HFFc6 (cell line): ENCODE data around the gene TMCC2. TPM values are rescaled to one million over a fixed set of nuclear protein-coding genes. Genes with fewer than 3 reads are reported as not detected.

Experiments
- DNase-seq: peaks from one replicate; pipeline ENCODE4 v3.0.0-alpha.2; 2018
- H3K27ac Mint-ChIP-seq: 2 replicates; pipeline ENCODE4 v1.8.0; 2020; ENCODE audit warnings: mild to moderate bottlenecking, mixed read lengths
- H3K27me3 Mint-ChIP-seq: 2 replicates; pipeline ENCODE4 v1.8.0; 2021; ENCODE audit warnings: mild to moderate bottlenecking, moderate library complexity, mixed read lengths; ENCODE audit not compliant: insufficient read depth
- H3K36me3 Mint-ChIP-seq: 2 replicates; pipeline ENCODE4 v1.8.0; 2021; ENCODE audit warnings: low read depth, mixed read lengths
- H3K4me1 Mint-ChIP-seq: 2 replicates; pipeline ENCODE4 v1.8.0; 2020; ENCODE audit warnings: low read depth, mixed read lengths
- H3K4me3 Mint-ChIP-seq: 2 replicates; pipeline ENCODE4 v1.8.0; 2020; ENCODE audit warnings: mild to moderate bottlenecking, moderate library complexity, mixed read lengths
- H3K9me3 Mint-ChIP-seq: 2 replicates; pipeline ENCODE4 v1.8.0; 2020; ENCODE audit warnings: mild to moderate bottlenecking, mixed read lengths
- total RNA-seq, 6 experiments: library from RNA; stranded (reverse); fragmentation: NEBNext Ultra II Directional; extraction: Animal tissue kit (Norgen Biotek cat#: 25700); gene quantifications; 2 replicates in 1 of 6; 3 replicates in 5 of 6; pipeline ENCODE4 v1.2.3, GENCODE V29; 2021
- TF ChIP-seq, protein P1 (sequence below): fragments of 200-600 bp; sonication (generic); IDR thresholded peaks from 2 replicates; pipeline ENCODE4 v1.5.0; 2021; ENCODE audit warnings: antibody characterized with exemption, mild to moderate bottlenecking

The TMCC2 gene
- total RNA-seq, 6 experiments from 2014 or later = 3.4 to 4.2 (median 3.9) TPM

DNA sequence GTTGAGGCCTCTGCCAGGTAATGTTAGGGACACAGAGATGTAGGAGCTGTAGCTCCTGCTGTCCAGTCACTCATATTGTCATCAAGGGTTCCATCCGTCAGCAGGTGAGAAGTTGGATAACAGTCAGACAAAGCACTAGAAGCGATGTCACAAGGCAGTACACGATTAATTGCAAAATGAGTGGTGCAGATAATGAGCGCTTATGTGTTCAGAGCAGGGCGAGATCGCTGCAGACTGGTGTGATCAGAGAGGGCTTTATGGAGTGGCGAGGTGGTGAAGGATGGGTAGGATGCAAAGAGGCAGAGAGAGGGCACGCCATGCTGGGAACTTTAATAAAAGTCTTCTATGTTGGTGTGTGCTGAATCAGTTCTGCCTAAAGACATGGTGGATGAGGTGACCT, 8.8 kb downstream of the TMCC2 start:
- no peak for DNase-seq
- H3K27ac Mint-ChIP-seq = no peak overlapping the region

DNA sequence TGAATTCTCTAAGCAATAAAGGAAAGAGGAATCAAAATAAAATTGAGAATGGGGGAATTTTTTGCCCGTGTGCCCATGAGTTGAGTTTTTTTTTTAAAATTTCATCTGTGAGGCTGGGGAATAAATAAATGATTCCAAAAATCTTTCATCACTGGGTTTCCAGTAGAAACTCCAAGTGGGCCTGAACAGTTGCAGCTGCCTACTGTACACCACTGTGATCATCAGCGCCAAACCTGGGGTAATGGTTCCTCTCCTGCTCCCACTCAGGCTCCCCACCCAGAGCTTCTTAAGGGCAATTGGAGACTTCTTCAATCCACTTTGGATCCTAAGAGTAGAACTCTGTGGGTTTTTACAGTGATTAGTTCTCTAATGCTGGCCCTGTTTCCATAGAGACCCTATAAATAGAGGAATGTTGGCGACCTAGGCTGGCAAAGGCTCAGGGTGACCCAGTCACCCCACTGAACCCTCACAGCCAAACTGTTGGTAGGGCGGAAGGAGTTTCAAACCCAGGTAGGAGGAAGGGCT, 9.3 kb downstream of the TMCC2 start:
- Mint-ChIP-seq H3K9me3 (no peaks in the 10 kb centered on the region), H3K36me3 (no peaks in the 10 kb centered on the region), H3K4me1 (no peaks in the 10 kb centered on the region), H3K27ac (no peak overlapping the region), H3K4me3 (no peak overlapping the region), H3K27me3 (peaks cover 1% of the 10 kb centered on the region; the same call in 1 of the 2 replicates)
- TF ChIP-seq, protein P1, sequence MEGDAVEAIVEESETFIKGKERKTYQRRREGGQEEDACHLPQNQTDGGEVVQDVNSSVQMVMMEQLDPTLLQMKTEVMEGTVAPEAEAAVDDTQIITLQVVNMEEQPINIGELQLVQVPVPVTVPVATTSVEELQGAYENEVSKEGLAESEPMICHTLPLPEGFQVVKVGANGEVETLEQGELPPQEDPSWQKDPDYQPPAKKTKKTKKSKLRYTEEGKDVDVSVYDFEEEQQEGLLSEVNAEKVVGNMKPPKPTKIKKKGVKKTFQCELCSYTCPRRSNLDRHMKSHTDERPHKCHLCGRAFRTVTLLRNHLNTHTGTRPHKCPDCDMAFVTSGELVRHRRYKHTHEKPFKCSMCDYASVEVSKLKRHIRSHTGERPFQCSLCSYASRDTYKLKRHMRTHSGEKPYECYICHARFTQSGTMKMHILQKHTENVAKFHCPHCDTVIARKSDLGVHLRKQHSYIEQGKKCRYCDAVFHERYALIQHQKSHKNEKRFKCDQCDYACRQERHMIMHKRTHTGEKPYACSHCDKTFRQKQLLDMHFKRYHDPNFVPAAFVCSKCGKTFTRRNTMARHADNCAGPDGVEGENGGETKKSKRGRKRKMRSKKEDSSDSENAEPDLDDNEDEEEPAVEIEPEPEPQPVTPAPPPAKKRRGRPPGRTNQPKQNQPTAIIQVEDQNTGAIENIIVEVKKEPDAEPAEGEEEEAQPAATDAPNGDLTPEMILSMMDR = no peak
- no peak for DNase-seq

More for the DNA sequence above, 8.8 kb downstream of the TMCC2 start:
- no peaks in the 10 kb centered on the region for H3K4me1 Mint-ChIP-seq
- H3K4me3 Mint-ChIP-seq = no peak overlapping the region
- no peaks in the 10 kb centered on the region for H3K36me3 Mint-ChIP-seq
- peaks cover 3% of the 10 kb centered on the region for H3K27me3 Mint-ChIP-seq
- no peaks in the 10 kb centered on the region for H3K9me3 Mint-ChIP-seq
- TF ChIP-seq, protein P1 = no peak

DNA sequence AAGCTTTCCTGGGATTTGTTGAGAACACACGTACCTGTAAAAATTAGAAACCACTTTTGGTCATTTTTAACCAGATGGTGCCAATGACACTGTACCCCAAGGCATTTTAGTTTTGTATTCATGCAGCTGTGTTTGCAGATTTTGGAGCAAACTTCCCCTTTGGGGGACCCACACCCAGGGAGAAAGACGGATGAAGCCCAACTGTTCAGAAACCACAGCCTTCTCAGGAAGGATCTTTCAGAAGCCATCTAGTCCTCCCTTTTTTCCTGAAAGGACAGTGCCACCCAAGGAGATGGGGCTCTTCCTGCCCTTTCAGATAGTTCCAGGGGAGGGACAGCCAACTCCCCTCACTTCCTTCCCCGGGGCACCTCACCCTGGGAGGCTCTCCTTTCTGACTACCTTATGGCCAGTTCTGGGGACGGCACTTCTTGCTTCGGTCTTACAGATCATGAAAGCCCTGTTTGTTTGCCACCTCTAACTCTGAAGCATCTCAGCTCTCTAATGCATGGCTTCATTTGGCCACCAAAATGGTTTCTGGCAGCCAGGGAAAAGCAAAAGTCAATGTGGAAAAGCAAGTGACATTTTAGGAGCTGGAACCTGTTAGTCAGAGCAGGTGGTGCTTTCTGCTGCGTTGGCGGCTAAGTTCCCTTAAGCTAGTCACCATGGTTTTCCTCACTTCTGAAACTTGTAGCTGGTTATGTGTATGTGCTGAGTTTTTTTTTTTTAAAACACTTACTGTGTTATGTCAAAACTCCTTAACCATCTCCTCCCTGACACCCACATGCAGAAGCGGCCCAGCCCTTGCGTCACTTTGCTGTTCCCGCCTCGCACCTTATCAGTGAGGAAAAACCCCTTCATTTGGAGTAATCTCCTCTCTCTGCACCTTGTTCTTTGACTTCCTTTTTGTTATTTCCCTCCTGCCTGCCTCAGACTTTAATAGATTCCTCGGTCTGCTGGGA, 10.1 kb downstream of the TMCC2 start:
- no peak for DNase-seq
- Mint-ChIP-seq H3K36me3 (peaks cover 7% of the 10 kb centered on the region; the same call in 1 of the 2 replicates), H3K4me1 (no peaks in the 10 kb centered on the region), H3K9me3 (no peaks in the 10 kb centered on the region), H3K4me3 (no peak overlapping the region), H3K27ac (no peak overlapping the region), H3K27me3 (no peaks in the 10 kb centered on the region)
- TF ChIP-seq, protein P1 = no peak

DNA sequence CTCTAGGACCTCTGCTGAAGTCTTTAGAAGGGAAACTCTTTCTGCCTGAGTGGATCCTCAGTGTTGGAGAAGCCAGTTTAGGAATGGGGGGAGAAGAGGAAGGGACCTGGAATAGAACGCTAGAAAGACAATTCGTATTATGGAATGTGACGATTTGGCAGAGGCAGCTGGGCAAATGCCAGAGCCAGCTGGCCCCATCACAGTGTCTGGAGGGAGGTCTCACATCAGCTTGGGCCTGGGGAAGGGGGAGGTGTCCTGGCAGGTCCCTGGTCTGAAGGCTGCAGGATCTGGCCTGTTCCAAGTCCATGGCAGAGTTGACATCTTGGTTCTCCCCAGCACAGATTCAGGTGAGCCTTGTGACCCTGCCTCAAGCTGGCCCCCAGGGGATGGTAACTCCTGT, 11.3 kb downstream of the TMCC2 start:
- no peak for DNase-seq
- TF ChIP-seq, protein P1 = no peak
- H3K4me1 Mint-ChIP-seq = no peaks in the 10 kb centered on the region
- no peak overlapping the region for H3K4me3 Mint-ChIP-seq
- no peak overlapping the region for H3K27ac Mint-ChIP-seq
- no peaks in the 10 kb centered on the region for H3K27me3 Mint-ChIP-seq
- H3K36me3 Mint-ChIP-seq = peaks cover 7% of the 10 kb centered on the region; the same call in 1 of the 2 replicates
- no peaks in the 10 kb centered on the region for H3K9me3 Mint-ChIP-seq

DNA sequence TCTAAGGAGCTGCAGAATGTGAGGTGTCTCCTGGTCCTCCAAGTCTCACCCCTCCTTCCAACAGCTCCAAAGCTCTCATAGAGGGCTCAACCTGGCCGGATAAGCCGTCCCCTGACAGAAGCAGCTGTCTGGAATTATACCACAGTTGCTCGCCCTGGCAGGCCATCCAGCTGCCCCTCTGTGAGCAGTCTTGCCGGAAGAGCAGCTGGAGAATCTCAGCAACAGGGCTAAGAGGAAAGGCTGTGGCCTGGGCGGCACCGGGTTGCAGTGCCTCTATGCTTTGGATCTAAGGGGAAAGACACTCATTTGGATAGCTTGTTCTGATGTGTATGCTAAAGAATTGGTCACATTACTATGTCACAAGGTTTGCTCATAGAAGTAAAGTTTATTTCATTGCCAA, 12.4 kb downstream of the TMCC2 start:
- H3K4me1 Mint-ChIP-seq = no peaks in the 10 kb centered on the region

More for the DNA sequence above, 12.4 kb downstream of the TMCC2 start:
- Mint-ChIP-seq H3K9me3 (no peaks in the 10 kb centered on the region), H3K4me3 (no peak overlapping the region), H3K27ac (no peak overlapping the region), H3K36me3 (peaks cover 7% of the 10 kb centered on the region; the same call in 1 of the 2 replicates), H3K27me3 (no peaks in the 10 kb centered on the region)
- TF ChIP-seq, protein P1 = no peak
- DNase-seq = no peak
